Fibroblast of mammary gland (primary cell): Measurements from ENCODE around the gene ENOPH1.

Experiments
- DNase-seq: peaks from one replicate; pipeline ENCODE4 v3.0.0-alpha.2; 2010; ENCODE audit warnings: low read depth
- H3K4me3 ChIP-seq: 2 replicates; pipeline ENCODE4 v1.5.1; 2011; ENCODE audit warnings: low read depth, mild to moderate bottlenecking, low read length, moderate library complexity; ENCODE audit not compliant: control insufficient read depth
- TF ChIP-seq, protein P1 (sequence below): conservative IDR thresholded peaks from 2 replicates; pipeline ENCODE4 v1.5.1; 2011; ENCODE audit warnings: low read depth, low read length, inconsistent platforms; ENCODE audit not compliant: control insufficient read depth, insufficient read depth

Gene ENOPH1

DNA sequence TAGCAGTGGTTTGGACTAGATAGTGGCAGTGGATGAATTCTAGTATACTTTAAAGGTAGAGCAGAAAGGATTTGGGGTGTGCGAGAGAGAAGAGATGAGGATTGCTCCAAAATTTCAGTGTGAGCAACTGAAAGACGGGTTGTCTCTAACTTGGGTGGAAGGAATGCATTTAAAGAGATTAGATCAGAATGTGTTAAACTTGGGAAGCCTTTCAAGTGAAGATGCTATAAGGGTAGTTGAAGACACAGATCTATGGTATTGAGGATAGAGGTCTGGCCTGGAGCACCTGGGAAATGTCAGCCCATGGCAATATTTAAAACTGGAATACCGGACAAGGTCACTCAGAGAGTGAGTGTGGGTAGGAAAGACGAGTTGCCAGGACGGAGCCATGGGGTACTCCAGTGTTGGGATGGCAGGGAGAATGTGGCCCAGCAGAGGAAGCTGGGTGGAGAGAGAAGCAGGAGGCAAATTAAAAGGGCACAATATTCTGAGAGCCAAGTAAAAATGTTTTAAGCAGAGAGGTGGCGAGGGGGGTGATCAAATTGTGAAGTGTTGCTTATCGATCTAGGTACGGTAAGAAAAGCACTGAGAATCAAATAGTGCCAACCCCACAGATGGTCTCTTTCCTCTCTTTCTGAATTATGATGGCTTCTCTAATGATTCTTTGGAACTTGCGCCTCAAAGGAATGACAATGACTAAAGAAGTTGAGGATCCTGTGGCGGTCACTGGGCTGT lies 50.5 kb downstream of the ENOPH1 start:
- TF ChIP-seq, protein P1, sequence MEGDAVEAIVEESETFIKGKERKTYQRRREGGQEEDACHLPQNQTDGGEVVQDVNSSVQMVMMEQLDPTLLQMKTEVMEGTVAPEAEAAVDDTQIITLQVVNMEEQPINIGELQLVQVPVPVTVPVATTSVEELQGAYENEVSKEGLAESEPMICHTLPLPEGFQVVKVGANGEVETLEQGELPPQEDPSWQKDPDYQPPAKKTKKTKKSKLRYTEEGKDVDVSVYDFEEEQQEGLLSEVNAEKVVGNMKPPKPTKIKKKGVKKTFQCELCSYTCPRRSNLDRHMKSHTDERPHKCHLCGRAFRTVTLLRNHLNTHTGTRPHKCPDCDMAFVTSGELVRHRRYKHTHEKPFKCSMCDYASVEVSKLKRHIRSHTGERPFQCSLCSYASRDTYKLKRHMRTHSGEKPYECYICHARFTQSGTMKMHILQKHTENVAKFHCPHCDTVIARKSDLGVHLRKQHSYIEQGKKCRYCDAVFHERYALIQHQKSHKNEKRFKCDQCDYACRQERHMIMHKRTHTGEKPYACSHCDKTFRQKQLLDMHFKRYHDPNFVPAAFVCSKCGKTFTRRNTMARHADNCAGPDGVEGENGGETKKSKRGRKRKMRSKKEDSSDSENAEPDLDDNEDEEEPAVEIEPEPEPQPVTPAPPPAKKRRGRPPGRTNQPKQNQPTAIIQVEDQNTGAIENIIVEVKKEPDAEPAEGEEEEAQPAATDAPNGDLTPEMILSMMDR = no peak
- no peak for DNase-seq
- no peak overlapping the region for H3K4me3 ChIP-seq

DNA sequence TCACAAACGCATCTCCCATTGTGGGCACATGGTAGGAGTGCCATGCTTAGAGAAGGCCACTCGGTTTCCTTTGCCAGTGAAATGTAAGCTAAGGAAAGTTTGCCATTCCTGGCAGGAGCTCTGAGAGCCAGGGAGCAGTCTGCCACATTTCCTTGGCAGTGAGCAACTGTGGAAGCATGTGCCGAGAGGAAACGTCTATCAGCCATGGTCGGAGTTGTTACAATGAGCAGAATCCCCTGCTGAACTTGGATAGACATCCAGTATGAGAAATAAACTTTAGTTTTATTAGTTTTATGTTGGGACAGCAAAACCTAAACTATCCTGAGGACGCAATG lies 51.1 kb downstream of the ENOPH1 start:
- TF ChIP-seq, protein P1 = no peak
- DNase-seq = no peak
- H3K4me3 ChIP-seq = no peak overlapping the region

DNA sequence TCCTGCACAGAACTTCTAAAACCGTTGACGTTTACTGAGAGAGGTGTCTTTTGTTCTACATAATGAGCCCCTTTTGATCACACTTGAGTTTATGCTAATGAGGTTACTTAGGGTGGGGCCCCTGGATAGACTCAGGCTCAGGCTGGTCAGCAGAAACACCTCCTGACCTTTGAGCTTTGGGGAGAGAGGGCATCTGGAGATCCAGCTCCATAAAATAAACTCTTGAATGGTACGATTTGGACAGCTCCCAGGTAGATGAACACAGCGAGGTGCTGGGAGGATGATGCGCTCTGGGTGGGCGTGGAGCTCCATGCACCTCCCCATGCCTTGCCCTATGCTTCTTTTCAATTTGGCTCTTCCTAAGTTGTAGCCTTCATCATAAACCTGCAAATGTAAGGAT lies 52.0 kb downstream of the ENOPH1 start:
- DNase-seq = no peak
- no peak overlapping the region for H3K4me3 ChIP-seq
- TF ChIP-seq, protein P1 = no peak

DNA sequence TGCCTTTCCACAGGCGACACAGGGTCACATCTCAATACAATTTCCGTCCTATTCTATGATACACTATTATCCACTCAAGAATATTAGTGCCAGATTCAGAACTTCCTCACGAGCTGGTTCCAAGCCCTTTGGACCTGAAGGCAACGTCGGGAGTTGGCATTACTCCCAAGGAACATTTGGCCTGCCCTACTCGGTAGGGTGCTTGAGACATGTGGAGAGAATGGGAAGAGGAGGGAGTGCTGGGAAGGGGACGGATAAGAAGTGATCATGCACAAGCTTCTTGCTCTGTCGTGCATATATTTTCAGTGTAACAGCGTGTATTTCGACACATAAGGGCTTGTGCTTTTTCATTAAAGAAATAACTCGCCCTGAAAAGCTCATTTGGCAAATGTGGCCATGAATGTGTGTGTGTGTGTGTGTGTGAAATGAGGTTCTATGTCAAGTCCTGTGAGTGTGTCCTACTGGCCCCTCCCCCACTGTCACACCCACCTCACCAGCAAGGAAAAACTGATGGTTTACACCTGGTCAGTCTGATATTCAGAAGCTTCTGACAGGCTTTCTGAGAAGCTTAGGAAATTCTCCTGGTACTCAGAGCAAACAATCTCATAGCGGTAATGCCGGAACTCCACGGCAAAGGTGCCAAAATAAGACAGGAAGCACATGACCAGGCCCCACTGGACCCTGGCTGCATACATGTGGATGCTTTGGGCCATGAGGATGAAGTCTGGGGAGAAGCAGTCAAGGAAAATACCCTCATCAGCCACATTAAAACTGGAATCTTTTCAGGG lies 54.8 kb downstream of the ENOPH1 start:
- TF ChIP-seq, protein P1 = no peak
- H3K4me3 ChIP-seq = no peak overlapping the region
- DNase-seq = no peak

DNA sequence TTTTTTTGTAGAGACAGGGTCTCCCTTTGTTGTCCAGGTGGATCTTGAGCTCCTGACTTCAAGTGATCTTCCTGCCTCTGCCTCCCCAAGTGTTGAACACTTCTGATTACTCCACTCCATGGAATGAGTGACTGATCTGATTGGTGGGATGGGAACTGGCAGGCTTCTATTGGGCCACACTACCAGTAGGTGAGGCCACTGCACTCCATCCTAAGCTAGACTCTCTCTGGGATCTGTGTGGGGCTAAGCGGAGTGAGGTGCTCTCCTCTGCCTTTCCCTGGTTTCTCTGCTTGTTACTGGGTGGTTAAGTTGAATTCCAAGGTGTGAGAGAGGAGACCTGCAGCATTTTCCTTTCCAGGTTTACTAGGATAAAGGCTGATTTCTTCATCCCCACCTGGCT lies 58.7 kb downstream of the ENOPH1 start:
- no peak for DNase-seq
- H3K4me3 ChIP-seq = no peak overlapping the region
- TF ChIP-seq, protein P1 = no peak

DNA sequence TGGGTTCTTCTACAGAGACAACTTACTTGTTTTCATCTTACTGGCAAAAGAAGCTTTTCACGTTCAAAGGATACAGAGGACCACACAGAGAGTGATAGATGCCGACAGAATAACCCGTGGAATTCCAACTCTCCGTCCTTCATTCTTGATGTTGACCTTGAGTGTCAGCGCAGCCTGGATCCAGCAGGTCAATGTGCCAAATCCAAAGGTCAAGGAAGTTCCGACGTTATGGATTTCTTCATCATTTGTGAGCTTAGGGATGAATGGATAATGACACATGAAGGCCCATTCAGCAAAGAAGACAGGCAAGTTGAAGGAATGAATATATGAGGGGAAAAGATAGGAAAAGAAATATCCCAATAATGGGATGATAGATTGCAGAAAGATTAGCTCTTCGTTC lies 59.6 kb downstream of the ENOPH1 start:
- no peak overlapping the region for H3K4me3 ChIP-seq
- DNase-seq = no peak
- TF ChIP-seq, protein P1 = no peak
